ENCODE data around the gene UBQLNL. TPM values are rescaled to one million over a fixed set of nuclear protein-coding genes. Genes with fewer than 3 reads are reported as not detected.

UBQLNL gene
- total and polyA plus RNA-seq, 7 experiments from 2014 or later, result 0.10 to 0.73 (median 0.57) TPM; not detected in 1

- H3K27ac ChIP-seq (ENCODE audit: low read depth, low read length), result no peak overlapping the region
- ChIA-PET POLR2A (no interaction called here), CTCF (interaction anchor here (0.6 kb wide), 1 partner anchor 59 kb away, joined by 3 read pairs; no protein-coding TSS in a partner anchor)
- H3K4me3 Mint-ChIP-seq, result no peak overlapping the region
- H3K36me3 ChIP-seq (ENCODE audit: control insufficient read depth in 2 of 3, insufficient read depth in 3 of 3, low read length in 3 of 3), result no peaks in the 10 kb centered on the region
- no peaks in the 10 kb centered on the region for H3K27me3 Mint-ChIP-seq
- no peak overlapping the region for H3K27ac Mint-ChIP-seq
- no peaks in the 10 kb centered on the region for H3K9me3 ChIP-seq (ENCODE audit: control insufficient read depth in 2 of 3, low read length in 3 of 3)
- no peaks in the 10 kb centered on the region for H3K4me1 ChIP-seq (ENCODE audit: control insufficient read depth in 2 of 2, insufficient read depth in 2 of 2, low read length in 2 of 2)
- no peak overlapping the region for H3K4me3 ChIP-seq (ENCODE audit: low read length)
- no peaks in the 10 kb centered on the region for H3K36me3 Mint-ChIP-seq
- no peaks in the 10 kb centered on the region for H3K9me3 Mint-ChIP-seq
- DNase-seq, result no peak
- H3K4me1 Mint-ChIP-seq, result no peaks in the 10 kb centered on the region
- ATAC-seq, result no peak
- intact Hi-C loops (cut with micrococcal nuclease), result no loop called here
- H3K27me3 ChIP-seq (ENCODE audit: control insufficient read depth in 2 of 2, insufficient read depth in 2 of 2, low read length in 2 of 2), result no peaks in the 10 kb centered on the region
These were observed 12.0 kb upstream of the UBQLNL start for GRCh38 chr11:5528495-5528894.

GRCh38 chr11:5527716-5528115, 11.2 kb upstream of the UBQLNL start:
- no peak overlapping the region for H3K27ac ChIP-seq (ENCODE audit: low read depth, low read length)
- Mint-ChIP-seq H3K27me3 (no peaks in the 10 kb centered on the region), H3K9me3 (no peaks in the 10 kb centered on the region), H3K36me3 (peaks cover 0 to 2% (median 0%) of the 10 kb centered on the region in 5 donors), H3K4me3 (no peak overlapping the region), H3K27ac (no peak overlapping the region), H3K4me1 (no peaks in the 10 kb centered on the region)
- DNase-seq (no peak), ATAC-seq (no peak)
- ChIA-PET CTCF (interaction anchor here (0.6 kb wide), 1 partner anchor 58 kb away, joined by 3 read pairs; no protein-coding TSS in a partner anchor), POLR2A (no interaction called here)
- no peaks in the 10 kb centered on the region for H3K4me1 ChIP-seq (ENCODE audit: control insufficient read depth in 2 of 2, insufficient read depth in 2 of 2, low read length in 2 of 2)
- no peaks in the 10 kb centered on the region for H3K36me3 ChIP-seq (ENCODE audit: control insufficient read depth in 2 of 3, insufficient read depth in 3 of 3, low read length in 3 of 3)
- H3K9me3 ChIP-seq (ENCODE audit: control insufficient read depth in 2 of 3, low read length in 3 of 3), result no peaks in the 10 kb centered on the region
- no peaks in the 10 kb centered on the region for H3K27me3 ChIP-seq (ENCODE audit: control insufficient read depth in 2 of 2, insufficient read depth in 2 of 2, low read length in 2 of 2)
- intact Hi-C loops (cut with micrococcal nuclease), result no loop called here
- no peak overlapping the region for H3K4me3 ChIP-seq (ENCODE audit: low read length)

DNA sequence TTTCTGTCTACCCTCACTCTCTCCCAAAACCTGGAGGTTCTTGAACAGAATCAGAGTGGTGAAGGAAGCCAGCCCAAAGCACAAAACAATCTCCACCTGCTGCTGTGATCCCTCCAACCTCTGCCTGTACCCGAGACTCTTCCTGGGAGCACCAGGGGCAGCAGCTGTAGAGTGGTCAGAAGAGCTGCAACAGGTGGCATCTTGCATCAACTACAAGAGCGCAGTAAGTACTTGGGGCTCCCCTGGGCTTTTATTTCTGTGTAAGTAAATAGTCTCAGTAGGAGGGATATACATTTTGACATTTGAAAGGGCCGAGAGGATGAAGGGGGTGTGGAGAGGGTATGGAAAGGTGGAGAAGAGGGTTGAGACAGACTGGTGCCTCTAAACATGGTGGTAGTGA, 8.3 kb upstream of the UBQLNL start:
- Histone ChIP-seq H3K27ac (ENCODE audit: low read depth, low read length) (no peak overlapping the region), H3K36me3 (ENCODE audit: control insufficient read depth in 2 of 3, insufficient read depth in 3 of 3, low read length in 3 of 3) (no peaks in the 10 kb centered on the region), H3K27me3 (ENCODE audit: control insufficient read depth in 2 of 2, insufficient read depth in 2 of 2, low read length in 2 of 2) (no peaks in the 10 kb centered on the region), H3K4me1 (ENCODE audit: control insufficient read depth in 2 of 2, insufficient read depth in 2 of 2, low read length in 2 of 2) (no peaks in the 10 kb centered on the region), H3K4me3 (ENCODE audit: low read length) (no peak overlapping the region), H3K9me3 (ENCODE audit: control insufficient read depth in 2 of 3, low read length in 3 of 3) (no peaks in the 10 kb centered on the region)
- POLR2A ChIA-PET, result no interaction called here
- no peaks in the 10 kb centered on the region for H3K27me3 Mint-ChIP-seq
- H3K9me3 Mint-ChIP-seq, result no peaks in the 10 kb centered on the region
- H3K36me3 Mint-ChIP-seq, result peaks cover 0 to 6% (median 0%) of the 10 kb centered on the region in 5 donors
- intact Hi-C loops (cut with micrococcal nuclease), result no loop called here
- H3K4me1 Mint-ChIP-seq, result peaks cover 0 to 5% (median 0%) of the 10 kb centered on the region in 7 donors
- no peak for DNase-seq
- no peak overlapping the region for H3K4me3 Mint-ChIP-seq
- CTCF ChIA-PET, result no interaction called here
- H3K27ac Mint-ChIP-seq, result no peak overlapping the region
- no peak for ATAC-seq

DNA sequence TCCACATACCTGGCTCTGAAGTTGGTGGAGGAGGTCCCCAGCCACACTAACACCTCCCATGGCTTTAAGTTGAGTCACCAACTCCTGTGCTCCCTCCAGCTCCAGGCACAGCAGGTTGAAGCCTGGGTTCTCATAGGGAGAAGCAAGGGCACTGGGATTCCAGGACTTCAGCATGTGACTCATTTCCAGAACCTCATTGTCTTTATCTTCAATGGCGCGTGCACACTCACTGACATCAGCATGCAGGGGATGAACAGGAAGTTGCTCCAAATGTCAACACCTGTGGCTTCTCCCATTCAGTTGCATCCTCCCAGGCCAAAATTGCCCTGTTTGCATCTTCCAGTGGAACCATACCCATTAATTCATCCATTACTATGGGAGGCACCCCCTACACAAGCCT, 5.8 kb upstream of the UBQLNL start:
- Mint-ChIP-seq H3K4me3 (no peak overlapping the region), H3K27ac (no peak overlapping the region), H3K4me1 (peaks cover 0 to 5% (median 0%) of the 10 kb centered on the region in 7 donors), H3K9me3 (no peaks in the 10 kb centered on the region), H3K36me3 (peaks cover 0 to 6% (median 0%) of the 10 kb centered on the region in 5 donors), H3K27me3 (no peaks in the 10 kb centered on the region)
- Histone ChIP-seq H3K27ac (ENCODE audit: low read depth, low read length) (no peak overlapping the region), H3K4me3 (ENCODE audit: low read length) (no peak overlapping the region), H3K36me3 (ENCODE audit: control insufficient read depth in 2 of 3, insufficient read depth in 3 of 3, low read length in 3 of 3) (no peaks in the 10 kb centered on the region), H3K9me3 (ENCODE audit: control insufficient read depth in 2 of 3, low read length in 3 of 3) (no peaks in the 10 kb centered on the region), H3K4me1 (ENCODE audit: control insufficient read depth in 2 of 2, insufficient read depth in 2 of 2, low read length in 2 of 2) (no peaks in the 10 kb centered on the region), H3K27me3 (ENCODE audit: control insufficient read depth in 2 of 2, insufficient read depth in 2 of 2, low read length in 2 of 2) (no peaks in the 10 kb centered on the region)
- ChIA-PET POLR2A (no interaction called here), CTCF (no interaction called here)
- no peak for ATAC-seq
- intact Hi-C loops (cut with micrococcal nuclease), result no loop called here
- DNase-seq, result no peak

- DNase-seq (no peak), ATAC-seq (no peak)
- Histone ChIP-seq H3K27me3 (ENCODE audit: control insufficient read depth in 2 of 2, insufficient read depth in 2 of 2, low read length in 2 of 2) (no peaks in the 10 kb centered on the region), H3K9me3 (ENCODE audit: control insufficient read depth in 2 of 3, low read length in 3 of 3) (no peaks in the 10 kb centered on the region), H3K27ac (ENCODE audit: low read depth, low read length) (no peak overlapping the region), H3K36me3 (ENCODE audit: control insufficient read depth in 2 of 3, insufficient read depth in 3 of 3, low read length in 3 of 3) (no peaks in the 10 kb centered on the region), H3K4me1 (ENCODE audit: control insufficient read depth in 2 of 2, insufficient read depth in 2 of 2, low read length in 2 of 2) (no peaks in the 10 kb centered on the region), H3K4me3 (ENCODE audit: low read length) (no peak overlapping the region)
- ChIA-PET CTCF (no interaction called here), POLR2A (no interaction called here)
- no peak overlapping the region for H3K27ac Mint-ChIP-seq
- no peak overlapping the region for H3K4me3 Mint-ChIP-seq
- no peaks in the 10 kb centered on the region for H3K27me3 Mint-ChIP-seq
- intact Hi-C loops (cut with micrococcal nuclease), result no loop called here
- H3K4me1 Mint-ChIP-seq, result peaks cover 0 to 5% (median 0%) of the 10 kb centered on the region in 7 donors
- H3K9me3 Mint-ChIP-seq, result no peaks in the 10 kb centered on the region
- H3K36me3 Mint-ChIP-seq, result peaks cover 0 to 6% (median 0%) of the 10 kb centered on the region in 5 donors
These were observed 5.0 kb upstream of the UBQLNL start for GRCh38 chr11:5521540-5521939.

GRCh38 chr11:5514841-5515240, 1.7 kb downstream of the UBQLNL start:
- no peak overlapping the region for H3K27ac Mint-ChIP-seq

GRCh38 chr11:5509803-5510202, 6.7 kb downstream of the UBQLNL start, which contains the start of gene UBQLN3:
UBQLN3 (minus strand) TSS chr11:5509957; CDS start chr11:5509558, 399 bp downstream.
- ATAC-seq (no peak), DNase-seq (no peak)
- ChIA-PET CTCF (no interaction called here), POLR2A (no interaction called here)
- Mint-ChIP-seq H3K27ac (no peak within 1 kb of the TSS), H3K27me3 (peaks cover 2 to 16% (median 10%) of the 10 kb centered on the region in 5 donors), H3K9me3 (no peaks in the 10 kb centered on the region), H3K36me3 (no peaks in the 10 kb centered on the region), H3K4me3 (no peak within 1 kb of the TSS), H3K4me1 (no peaks in the 10 kb centered on the region)
- H3K36me3 ChIP-seq (ENCODE audit: control insufficient read depth in 2 of 3, insufficient read depth in 3 of 3, low read length in 3 of 3), result no peaks in the 10 kb centered on the region
- no peaks in the 10 kb centered on the region for H3K27me3 ChIP-seq (ENCODE audit: control insufficient read depth in 2 of 2, insufficient read depth in 2 of 2, low read length in 2 of 2)
- no peaks in the 10 kb centered on the region for H3K9me3 ChIP-seq (ENCODE audit: control insufficient read depth in 2 of 3, low read length in 3 of 3)
- no peak within 1 kb of the TSS for H3K27ac ChIP-seq (ENCODE audit: low read depth, low read length)
- intact Hi-C loops (cut with micrococcal nuclease), result no loop called here
- no peaks in the 10 kb centered on the region for H3K4me1 ChIP-seq (ENCODE audit: control insufficient read depth in 2 of 2, insufficient read depth in 2 of 2, low read length in 2 of 2)
- no peak within 1 kb of the TSS for H3K4me3 ChIP-seq (ENCODE audit: low read length)

More at GRCh38 chr11:5514841-5515240, 1.7 kb downstream of the UBQLNL start:
- no peak overlapping the region for H3K4me3 ChIP-seq (ENCODE audit: low read length)
- no peaks in the 10 kb centered on the region for H3K9me3 Mint-ChIP-seq
- intact Hi-C loops (cut with micrococcal nuclease), result no loop called here
- no peak overlapping the region for H3K27ac ChIP-seq (ENCODE audit: low read depth, low read length)
- H3K36me3 Mint-ChIP-seq, result no peaks in the 10 kb centered on the region
- ChIA-PET POLR2A (no interaction called here), CTCF (no interaction called here)
- H3K4me1 ChIP-seq (ENCODE audit: control insufficient read depth in 2 of 2, insufficient read depth in 2 of 2, low read length in 2 of 2), result no peaks in the 10 kb centered on the region
- peaks cover 0 to 16% (median 0%) of the 10 kb centered on the region in 5 donors for H3K27me3 Mint-ChIP-seq
- no peaks in the 10 kb centered on the region for H3K4me1 Mint-ChIP-seq
- H3K36me3 ChIP-seq (ENCODE audit: control insufficient read depth in 2 of 3, insufficient read depth in 3 of 3, low read length in 3 of 3), result no peaks in the 10 kb centered on the region
- no peaks in the 10 kb centered on the region for H3K9me3 ChIP-seq (ENCODE audit: control insufficient read depth in 2 of 3, low read length in 3 of 3)
- ATAC-seq (no peak), DNase-seq (no peak)
- H3K4me3 Mint-ChIP-seq, result no peak overlapping the region
- H3K27me3 ChIP-seq (ENCODE audit: control insufficient read depth in 2 of 2, insufficient read depth in 2 of 2, low read length in 2 of 2), result no peaks in the 10 kb centered on the region

Data from naive thymus-derived CD4-positive, alpha-beta T cell (primary cell).